AG10803 (cell line): ENCODE data around the gene CLDN7.

ENCODE experiments used
- DNase-seq: peaks from one replicate; pipeline ENCODE4 v3.0.0; 2010; ENCODE audit warnings: low read depth
- H3K4me3 ChIP-seq: 2 replicates; pipeline ENCODE4 v1.5.1; 2011; ENCODE audit warnings: mild to moderate bottlenecking, low read length, control low read depth
- CTCF ChIP-seq: conservative IDR thresholded peaks from 2 replicates; pipeline ENCODE4 v1.5.1; 2011; ENCODE audit warnings: mild to moderate bottlenecking, low read length, control low read depth, inconsistent platforms

Gene CLDN7

GRCh38 chr17:7281074-7281952, 19.0 kb upstream of the CLDN7 start, which contains the start of gene SLC2A4:
TSS of gene SLC2A4 (plus strand) at chr17:7281718. CDS start at chr17:7281935, 217 bp downstream.
- DNase-seq, result peak; percentile 85
- peak within 1 kb of the TSS; percentile 58 for H3K4me3 ChIP-seq
- TF ChIP-seq CTCF, result no peak

- peak; percentile 68 for DNase-seq
- H3K4me3 ChIP-seq, result peak overlapping the region; percentile 58
Measured at GRCh38 chr17:7280519-7281073, 18.3 kb upstream of the CLDN7 start.

GRCh38 chr17:7279448-7279847, 17.2 kb upstream of the CLDN7 start:
- TF ChIP-seq CTCF, result no peak
- DNase-seq, result no peak
- H3K4me3 ChIP-seq, result no peak overlapping the region

More at GRCh38 chr17:7280519-7281073, 18.3 kb upstream of the CLDN7 start:
- TF ChIP-seq CTCF, result peak; percentile 86

GRCh38 chr17:7266784-7267183, 4.5 kb upstream of the CLDN7 start:
- no peak for DNase-seq
- H3K4me3 ChIP-seq, result no peak overlapping the region
- TF ChIP-seq CTCF, result no peak

- no peak for DNase-seq
- no peak overlapping the region for H3K4me3 ChIP-seq
- no peak for TF ChIP-seq CTCF
Measured at GRCh38 chr17:7263801-7264078, 1.5 kb upstream of the CLDN7 start.

- TF ChIP-seq CTCF, result no peak
- H3K4me3 ChIP-seq, result no peak overlapping the region
- no peak for DNase-seq
Measured at GRCh38 chr17:7262935-7263800, 890 bp upstream of the CLDN7 start.
